ENCODE data around the gene CPNE2.

CPNE2 gene

GRCh38 chr16:57125969-57126368, 33.6 kb downstream of the CPNE2 start:
- H3K36me3 ChIP-seq (ENCODE audit: low read depth): peaks cover 8% of the 10 kb centered on the region; the same call in 1 of the 2 replicates
- H3K4me3 ChIP-seq (ENCODE audit: severe bottlenecking): no peak overlapping the region
- no peaks in the 10 kb centered on the region for H3K9me3 ChIP-seq (ENCODE audit: severe bottlenecking)
- DNase-seq (ENCODE audit: low spot score): no peak
- H3K27ac ChIP-seq (ENCODE audit: poor library complexity, severe bottlenecking): no peak overlapping the region
- TF ChIP-seq, protein P1, sequence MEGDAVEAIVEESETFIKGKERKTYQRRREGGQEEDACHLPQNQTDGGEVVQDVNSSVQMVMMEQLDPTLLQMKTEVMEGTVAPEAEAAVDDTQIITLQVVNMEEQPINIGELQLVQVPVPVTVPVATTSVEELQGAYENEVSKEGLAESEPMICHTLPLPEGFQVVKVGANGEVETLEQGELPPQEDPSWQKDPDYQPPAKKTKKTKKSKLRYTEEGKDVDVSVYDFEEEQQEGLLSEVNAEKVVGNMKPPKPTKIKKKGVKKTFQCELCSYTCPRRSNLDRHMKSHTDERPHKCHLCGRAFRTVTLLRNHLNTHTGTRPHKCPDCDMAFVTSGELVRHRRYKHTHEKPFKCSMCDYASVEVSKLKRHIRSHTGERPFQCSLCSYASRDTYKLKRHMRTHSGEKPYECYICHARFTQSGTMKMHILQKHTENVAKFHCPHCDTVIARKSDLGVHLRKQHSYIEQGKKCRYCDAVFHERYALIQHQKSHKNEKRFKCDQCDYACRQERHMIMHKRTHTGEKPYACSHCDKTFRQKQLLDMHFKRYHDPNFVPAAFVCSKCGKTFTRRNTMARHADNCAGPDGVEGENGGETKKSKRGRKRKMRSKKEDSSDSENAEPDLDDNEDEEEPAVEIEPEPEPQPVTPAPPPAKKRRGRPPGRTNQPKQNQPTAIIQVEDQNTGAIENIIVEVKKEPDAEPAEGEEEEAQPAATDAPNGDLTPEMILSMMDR (IDR thresholded peaks at IDR 0.05; ENCODE audit: poor library complexity, severe bottlenecking): no peak
- no peaks in the 10 kb centered on the region for H3K27me3 ChIP-seq (ENCODE audit: insufficient read depth, poor library complexity, severe bottlenecking)
- no peak for ATAC-seq (ENCODE audit: low read depth)
- H3K4me1 ChIP-seq (ENCODE audit: insufficient read depth, poor library complexity, severe bottlenecking): no peaks in the 10 kb centered on the region

- no peak for ATAC-seq (ENCODE audit: low read depth)
- Histone ChIP-seq H3K9me3 (ENCODE audit: severe bottlenecking) (no peaks in the 10 kb centered on the region), H3K4me3 (ENCODE audit: severe bottlenecking) (no peak overlapping the region), H3K36me3 (ENCODE audit: low read depth) (peaks cover 7% of the 10 kb centered on the region; the same call in 1 of the 2 replicates), H3K4me1 (ENCODE audit: insufficient read depth, poor library complexity, severe bottlenecking) (no peaks in the 10 kb centered on the region), H3K27me3 (ENCODE audit: insufficient read depth, poor library complexity, severe bottlenecking) (no peaks in the 10 kb centered on the region), H3K27ac (ENCODE audit: poor library complexity, severe bottlenecking) (no peak overlapping the region)
- TF ChIP-seq, protein P1 (IDR thresholded peaks at IDR 0.05; ENCODE audit: poor library complexity, severe bottlenecking): no peak
- no peak for DNase-seq (ENCODE audit: low spot score)
These were observed 34.0 kb downstream of the CPNE2 start for GRCh38 chr16:57126411-57126810.

- ATAC-seq (ENCODE audit: low read depth) (no peak), DNase-seq (ENCODE audit: low spot score) (no peak)
- Histone ChIP-seq H3K4me1 (ENCODE audit: insufficient read depth, poor library complexity, severe bottlenecking) (no peaks in the 10 kb centered on the region), H3K36me3 (ENCODE audit: low read depth) (no peaks in the 10 kb centered on the region), H3K9me3 (ENCODE audit: severe bottlenecking) (no peaks in the 10 kb centered on the region), H3K27me3 (ENCODE audit: insufficient read depth, poor library complexity, severe bottlenecking) (no peaks in the 10 kb centered on the region), H3K27ac (ENCODE audit: poor library complexity, severe bottlenecking) (no peak overlapping the region), H3K4me3 (ENCODE audit: severe bottlenecking) (no peak overlapping the region)
- TF ChIP-seq, protein P1 (IDR thresholded peaks at IDR 0.05; ENCODE audit: poor library complexity, severe bottlenecking): no peak
These were observed 34.8 kb downstream of the CPNE2 start for GRCh38 chr16:57127037-57127763.

- DNase-seq (ENCODE audit: low spot score): no peak
- no peak for ATAC-seq (ENCODE audit: low read depth)
- H3K4me1 ChIP-seq (ENCODE audit: insufficient read depth, poor library complexity, severe bottlenecking): no peaks in the 10 kb centered on the region
- TF ChIP-seq, protein P1 (IDR thresholded peaks at IDR 0.05; ENCODE audit: poor library complexity, severe bottlenecking): no peak
- no peaks in the 10 kb centered on the region for H3K36me3 ChIP-seq (ENCODE audit: low read depth)
- no peak overlapping the region for H3K4me3 ChIP-seq (ENCODE audit: severe bottlenecking)
- H3K27me3 ChIP-seq (ENCODE audit: insufficient read depth, poor library complexity, severe bottlenecking): no peaks in the 10 kb centered on the region
- H3K27ac ChIP-seq (ENCODE audit: poor library complexity, severe bottlenecking): no peak overlapping the region
- H3K9me3 ChIP-seq (ENCODE audit: severe bottlenecking): no peaks in the 10 kb centered on the region
These were observed 35.5 kb downstream of the CPNE2 start for GRCh38 chr16:57127836-57128235.

DNA sequence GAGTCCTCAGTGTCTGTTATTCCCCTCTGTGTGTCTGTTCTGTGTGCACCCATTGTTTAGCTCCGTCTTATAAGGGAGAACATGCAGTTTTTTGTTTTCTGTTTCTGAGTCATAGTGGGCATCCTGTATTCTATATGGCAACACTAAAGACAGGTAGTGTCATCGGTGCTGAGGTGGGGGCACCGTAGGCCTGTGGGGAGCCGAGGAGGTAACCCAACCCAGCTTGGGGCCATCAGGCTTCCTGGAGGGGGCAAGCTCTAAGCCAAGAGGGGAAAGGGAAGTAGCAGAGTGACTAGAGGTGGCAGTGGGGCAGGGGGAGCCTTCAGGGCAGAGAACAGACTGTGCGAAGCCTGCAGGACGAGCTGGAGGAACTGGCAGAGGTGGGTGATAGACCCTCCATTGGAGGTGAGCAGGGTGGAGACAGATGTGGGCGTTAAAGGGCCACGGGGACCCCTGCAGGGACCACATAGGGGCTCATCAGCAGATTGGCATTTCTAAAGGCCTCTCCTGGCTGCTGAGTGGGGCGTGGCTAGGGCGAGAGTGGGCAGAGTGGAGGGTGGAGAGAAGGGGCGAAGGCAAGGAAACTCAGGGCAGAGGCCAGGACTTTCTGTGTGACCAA, 36.5 kb downstream of the CPNE2 start:
- Histone ChIP-seq H3K36me3 (ENCODE audit: low read depth) (no peaks in the 10 kb centered on the region), H3K4me1 (ENCODE audit: insufficient read depth, poor library complexity, severe bottlenecking) (no peaks in the 10 kb centered on the region), H3K9me3 (ENCODE audit: severe bottlenecking) (no peaks in the 10 kb centered on the region), H3K27me3 (ENCODE audit: insufficient read depth, poor library complexity, severe bottlenecking) (no peaks in the 10 kb centered on the region), H3K4me3 (ENCODE audit: severe bottlenecking) (no peak overlapping the region), H3K27ac (ENCODE audit: poor library complexity, severe bottlenecking) (no peak overlapping the region)
- ATAC-seq (ENCODE audit: low read depth) (no peak), DNase-seq (ENCODE audit: low spot score) (no peak)
- TF ChIP-seq, protein P1 (IDR thresholded peaks at IDR 0.05; ENCODE audit: poor library complexity, severe bottlenecking): no peak
